ENCODE data around the gene SPTAN1.
"Not testable (repeated sequence)": the region's sequence is repeated elsewhere in the genome, so short reads cannot be mapped to it uniquely, and the experiment has no call there.

Gene SPTAN1

GRCh38 chr9:128552744-128553440, 505 bp downstream of the SPTAN1 start:
- peak; percentile 58 for DNase-seq (ENCODE audit: low spot score)

GRCh38 chr9:128553728-128554127, 1.3 kb downstream of the SPTAN1 start:
- peak; percentile 40 for DNase-seq (ENCODE audit: low spot score)

- peak; percentile 39 for DNase-seq (ENCODE audit: low spot score)
Measured at GRCh38 chr9:128554155-128554862, 1.9 kb downstream of the SPTAN1 start.

GRCh38 chr9:128555180-128555721, 2.9 kb downstream of the SPTAN1 start:
- no peak for DNase-seq (ENCODE audit: low spot score)

- no peak for DNase-seq (ENCODE audit: low spot score)
Measured at GRCh38 chr9:128556276-128556675, 3.9 kb downstream of the SPTAN1 start.

GRCh38 chr9:128556926-128557634, 4.7 kb downstream of the SPTAN1 start:
- no peak for DNase-seq (ENCODE audit: low spot score)

GRCh38 chr9:128558431-128559310, 6.3 kb downstream of the SPTAN1 start:
- peak; percentile 91 for DNase-seq (ENCODE audit: low spot score)

- DNase-seq (ENCODE audit: low spot score) = no peak
Measured at GRCh38 chr9:128565578-128565977, 13.2 kb downstream of the SPTAN1 start.

- no peak for DNase-seq (ENCODE audit: low spot score)
Measured at GRCh38 chr9:128568470-128569078, 16.2 kb downstream of the SPTAN1 start.

- peak; percentile 71 for DNase-seq (ENCODE audit: low spot score)
Measured at GRCh38 chr9:128575469-128575868, 23.1 kb downstream of the SPTAN1 start.

- DNase-seq (ENCODE audit: low spot score) = no peak
Measured at GRCh38 chr9:128575916-128576315, 23.5 kb downstream of the SPTAN1 start.

GRCh38 chr9:128577206-128577605, 24.8 kb downstream of the SPTAN1 start:
- no peak for DNase-seq (ENCODE audit: low spot score)

GRCh38 chr9:128579194-128579593, 26.8 kb downstream of the SPTAN1 start:
- no peak for DNase-seq (ENCODE audit: low spot score)

GRCh38 chr9:128580731-128581130, 28.3 kb downstream of the SPTAN1 start:
- no peak for DNase-seq (ENCODE audit: low spot score)

GRCh38 chr9:128585155-128585554, 32.8 kb downstream of the SPTAN1 start:
- DNase-seq (ENCODE audit: low spot score) = not testable (repeated sequence)

GRCh38 chr9:128586934-128587333, 34.5 kb downstream of the SPTAN1 start:
- not testable (repeated sequence) for DNase-seq (ENCODE audit: low spot score)

- no peak for DNase-seq (ENCODE audit: low spot score)
Measured at GRCh38 chr9:128587453-128587852, 35.1 kb downstream of the SPTAN1 start.

GRCh38 chr9:128588581-128589233, 36.3 kb downstream of the SPTAN1 start:
- no peak for DNase-seq (ENCODE audit: low spot score)

GRCh38 chr9:128593039-128593438, 40.7 kb downstream of the SPTAN1 start:
- no peak for DNase-seq (ENCODE audit: low spot score)

- no peak for DNase-seq (ENCODE audit: low spot score)
Measured at GRCh38 chr9:128593856-128594255, 41.5 kb downstream of the SPTAN1 start.

GRCh38 chr9:128595471-128595870, 43.1 kb downstream of the SPTAN1 start:
- no peak for DNase-seq (ENCODE audit: low spot score)
